Body of pancreas (tissue), 4 donors: Measurements from ENCODE around the gene CNTNAP5.

Source experiments
- CTCF ChIP-seq, 7 experiments: fragments of 450-650 bp in 4 of 7; fragments of 200-600 bp in 3 of 7; sonication (generic) in 3 of 7; IDR thresholded peaks; one replicate each; pipeline ENCODE4 v1.5.1; 2016 to 2019; ENCODE audit warnings: antibody characterized with exemption in 7 of 7
- POLR2A ChIP-seq, 3 donors: fragments of 450-650 bp; IDR thresholded peaks; one replicate each; pipeline ENCODE4 v1.6.1; 2016; ENCODE audit warnings: antibody characterized with exemption in 3 of 3, mild to moderate bottlenecking in 2 of 3

GRCh38 chr2:124320051-124320688, 295.1 kb downstream of the CNTNAP5 start:
- TF ChIP-seq CTCF (IDR thresholded peaks at IDR 0.05) (no peak), POLR2A (IDR thresholded peaks at IDR 0.05) (no peak)
